SK-N-MC (cell line): ENCODE data around the gene PTDSS2.
"Not testable (repeated sequence)": the region's sequence is repeated elsewhere in the genome, so short reads cannot be mapped to it uniquely, and the experiment has no call there.

Experiments
- DNase-seq: peaks from one replicate; pipeline ENCODE4 v3.0.0-alpha.2; 2011; ENCODE audit warnings: low read depth, low spot score
- H3K27ac ChIP-seq: fragments of 200-600 bp; sonication (generic); 2 replicates; pipeline ENCODE4 v1.5.1; 2016; ENCODE audit warnings: mixed run types
- H3K36me3 ChIP-seq: fragments of 200-600 bp; sonication (generic); 2 replicates; pipeline ENCODE4 v1.6.1; 2017; ENCODE audit warnings: antibody characterized with exemption, low read length, mixed read lengths; ENCODE audit not compliant: insufficient read depth
- H3K4me3 ChIP-seq: fragments of 200-600 bp; sonication (generic); 2 replicates; pipeline ENCODE4 v1.5.1; 2016
- H3K9ac ChIP-seq: fragments of 200-600 bp; sonication (generic); 2 replicates; pipeline ENCODE4 v1.8.0; 2017; ENCODE audit warnings: mixed run types, mixed read lengths; ENCODE audit not compliant: insufficient read length
- H3K9me3 ChIP-seq: fragments of 200-600 bp; sonication (generic); 2 replicates; pipeline ENCODE4 v1.6.1; 2017; ENCODE audit warnings: low read depth, mild to moderate bottlenecking, antibody characterized with exemption, low read length, moderate library complexity, mixed read lengths
- EZH2 ChIP-seq: fragments of 200-600 bp; sonication (generic); IDR thresholded peaks from one replicate; pipeline ENCODE4 v1.6.1; 2017; ENCODE audit warnings: antibody characterized with exemption
- FOXP2 ChIP-seq: optimal IDR thresholded peaks from 2 replicates; pipeline ENCODE3; 2011; ENCODE audit warnings: mild to moderate bottlenecking, moderate library complexity; ENCODE audit not compliant: insufficient read depth; ENCODE audit errors: extremely low read length, control extremely low read depth
- POLR2AphosphoS5 ChIP-seq: IDR thresholded peaks from 2 replicates; pipeline ENCODE4 v1.6.1; 2012; ENCODE audit warnings: mild to moderate bottlenecking, low read depth, low read length, borderline replicate concordance

PTDSS2 gene

GRCh38 chr11:459511-460220, 9.6 kb downstream of the PTDSS2 start:
- no peak overlapping the region for H3K9ac ChIP-seq
- no peak for TF ChIP-seq POLR2AphosphoS5
- no peak for TF ChIP-seq EZH2
- H3K9me3 ChIP-seq: no peaks in the 10 kb centered on the region
- H3K36me3 ChIP-seq: no peaks in the 10 kb centered on the region; the same call in 1 of the 2 replicates
- no peak overlapping the region for H3K4me3 ChIP-seq
- DNase-seq: no peak
- H3K27ac ChIP-seq: no peak overlapping the region

DNA sequence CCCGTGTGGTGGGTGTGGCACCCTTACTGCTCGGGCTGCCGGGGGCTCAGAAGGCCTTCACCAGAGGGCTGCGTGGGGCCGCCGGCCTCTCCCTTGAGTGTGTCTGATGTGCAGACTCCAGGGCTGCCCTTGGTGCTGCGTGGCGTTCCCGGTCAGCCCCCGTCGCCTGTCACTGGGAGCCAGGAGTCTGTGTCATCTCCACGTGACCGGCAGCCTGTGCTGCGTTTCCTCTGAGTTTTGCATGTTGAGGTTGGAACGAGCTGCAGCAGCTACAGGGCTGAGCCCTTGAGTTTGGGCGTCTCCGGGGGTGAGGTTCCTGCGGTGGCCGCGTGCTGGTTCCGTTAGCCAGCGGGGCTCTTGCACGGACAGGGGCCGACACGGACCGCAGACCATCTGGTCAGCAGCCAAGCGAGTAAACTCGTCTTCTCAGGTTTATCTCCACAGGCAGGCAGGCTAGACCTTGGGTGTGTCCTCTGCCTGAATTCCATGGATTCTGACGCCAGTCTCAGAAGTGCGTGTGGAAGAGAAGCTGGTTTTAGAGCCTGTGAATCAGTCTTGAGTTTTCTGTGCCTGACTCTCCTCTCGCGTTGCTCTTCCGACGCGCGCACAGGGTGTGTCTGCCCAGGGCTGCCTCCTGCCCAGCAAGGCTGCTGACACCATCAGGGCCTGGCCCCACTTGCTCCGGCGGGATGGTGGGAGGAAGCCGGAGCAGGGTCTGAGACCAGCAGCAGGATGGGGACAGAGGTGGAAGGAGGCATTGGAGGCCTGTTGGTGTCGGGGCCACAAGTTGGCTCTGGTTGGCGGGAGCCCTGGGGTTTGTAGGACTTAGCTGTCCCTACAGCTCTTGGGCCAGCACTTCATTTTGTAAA, 10.5 kb downstream of the PTDSS2 start:
- H3K9me3 ChIP-seq: no peaks in the 10 kb centered on the region
- DNase-seq: no peak
- peaks cover 3% of the 10 kb centered on the region; the same call in 1 of the 2 replicates for H3K36me3 ChIP-seq
- no peak overlapping the region for H3K27ac ChIP-seq
- no peak overlapping the region for H3K9ac ChIP-seq
- H3K4me3 ChIP-seq: no peak overlapping the region
- TF ChIP-seq FOXP2 (no peak), EZH2 (no peak), POLR2AphosphoS5 (no peak)

GRCh38 chr11:461626-462025, 11.5 kb downstream of the PTDSS2 start:
- Histone ChIP-seq H3K36me3 (peaks cover 3% of the 10 kb centered on the region; the same call in 1 of the 2 replicates), H3K9me3 (no peaks in the 10 kb centered on the region), H3K9ac (no peak overlapping the region), H3K27ac (no peak overlapping the region), H3K4me3 (no peak overlapping the region)
- no peak for TF ChIP-seq EZH2
- DNase-seq: no peak

DNA sequence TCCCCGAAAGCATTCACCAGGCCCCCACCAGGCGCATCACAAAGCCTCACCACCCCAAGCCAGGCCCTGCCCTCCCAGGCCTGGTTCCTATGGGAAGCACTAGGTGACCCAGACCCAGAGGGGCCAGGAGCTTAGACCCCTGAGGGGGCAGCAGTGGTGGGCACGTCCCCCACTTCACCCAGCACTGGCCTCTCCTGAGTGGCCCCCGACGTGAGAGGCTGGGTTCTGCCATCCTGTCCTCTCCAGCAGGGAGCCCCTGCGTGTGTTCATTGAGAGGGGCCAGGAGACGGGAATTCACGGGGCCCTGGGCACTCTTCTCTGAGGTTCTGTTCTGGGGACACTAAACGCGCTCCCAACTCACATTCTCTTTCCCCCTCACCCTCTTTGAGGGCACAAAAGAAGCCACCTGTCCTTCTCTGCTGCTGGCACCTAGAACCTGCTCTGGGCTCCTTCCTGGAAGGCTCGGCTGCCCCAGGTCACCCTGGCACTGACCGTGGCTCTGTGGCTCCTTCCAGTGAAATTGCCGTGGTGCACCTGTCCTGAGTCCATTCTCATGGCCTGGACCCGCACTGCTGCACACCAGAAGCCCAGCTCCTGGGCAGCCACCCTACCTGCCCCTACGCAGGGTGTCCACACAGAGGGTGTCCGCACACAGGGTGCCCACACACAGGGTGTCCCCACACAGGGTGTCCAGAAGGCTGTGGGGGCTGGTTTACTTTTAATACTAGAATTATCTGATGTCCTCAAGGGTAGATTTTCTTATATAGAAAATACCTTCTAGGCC, 12.2 kb downstream of the PTDSS2 start:
- Histone ChIP-seq H3K4me3 (no peak overlapping the region), H3K9ac (no peak overlapping the region), H3K36me3 (peaks cover 3% of the 10 kb centered on the region; the same call in 1 of the 2 replicates), H3K9me3 (no peaks in the 10 kb centered on the region), H3K27ac (no peak overlapping the region)
- DNase-seq: no peak
- TF ChIP-seq FOXP2: no peak
- no peak for TF ChIP-seq EZH2
- TF ChIP-seq POLR2AphosphoS5: no peak

- DNase-seq: no peak
- H3K36me3 ChIP-seq: peaks cover 3% of the 10 kb centered on the region; the same call in 1 of the 2 replicates
- TF ChIP-seq EZH2 (no peak), POLR2AphosphoS5 (no peak), FOXP2 (no peak)
- no peaks in the 10 kb centered on the region for H3K9me3 ChIP-seq
- H3K27ac ChIP-seq: no peak overlapping the region
- no peak overlapping the region for H3K4me3 ChIP-seq
- no peak overlapping the region for H3K9ac ChIP-seq
These were observed 14.2 kb downstream of the PTDSS2 start for GRCh38 chr11:464316-464715.

- Histone ChIP-seq H3K9ac (no peak overlapping the region), H3K36me3 (peaks cover 3% of the 10 kb centered on the region; the same call in 1 of the 2 replicates), H3K4me3 (no peak overlapping the region), H3K9me3 (no peaks in the 10 kb centered on the region), H3K27ac (0 out of 2 replicates have a peak overlapping the region, but pooled peaks have one; percentile 31)
- TF ChIP-seq EZH2 (no peak), FOXP2 (no peak), POLR2AphosphoS5 (no peak)
- DNase-seq: no peak
These were observed 15.9 kb downstream of the PTDSS2 start for GRCh38 chr11:465896-466530.

GRCh38 chr11:468036-468435, 18.0 kb downstream of the PTDSS2 start:
- no peak for DNase-seq
- Histone ChIP-seq H3K9me3 (no peaks in the 10 kb centered on the region), H3K4me3 (no peak overlapping the region), H3K9ac (no peak overlapping the region), H3K36me3 (peaks cover 3% of the 10 kb centered on the region; the same call in 1 of the 2 replicates), H3K27ac (peak overlapping the region; percentile 76)
- TF ChIP-seq FOXP2 (no peak), POLR2AphosphoS5 (no peak)

DNA sequence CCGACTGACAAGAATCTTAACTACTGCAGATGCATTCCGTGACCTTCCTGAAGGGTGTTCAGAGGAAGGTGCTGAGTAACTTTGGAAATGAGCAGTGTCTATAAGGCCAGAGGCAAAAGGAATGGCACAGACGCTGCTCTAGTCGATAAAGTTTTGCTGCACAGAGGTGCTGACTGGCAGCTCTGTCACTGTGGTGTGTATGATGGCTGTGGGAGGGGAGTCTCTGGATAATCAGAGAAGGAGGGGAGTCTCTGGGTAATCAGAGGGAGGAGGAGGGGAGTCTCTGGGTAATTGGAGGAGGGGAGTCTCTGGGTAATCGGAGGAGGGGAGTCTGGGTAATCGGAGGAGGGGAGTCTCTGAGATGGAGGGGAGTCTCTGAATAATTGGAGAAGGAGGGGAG, 18.4 kb downstream of the PTDSS2 start:
- peak overlapping the region; percentile 30; the same call in 1 of the 2 replicates for H3K4me3 ChIP-seq
- no peak overlapping the region for H3K9ac ChIP-seq
- H3K9me3 ChIP-seq: no peaks in the 10 kb centered on the region
- no peak for DNase-seq
- no peak for TF ChIP-seq FOXP2
- H3K36me3 ChIP-seq: peaks cover 3% of the 10 kb centered on the region; the same call in 1 of the 2 replicates
- H3K27ac ChIP-seq: peak overlapping the region; percentile 76

DNA sequence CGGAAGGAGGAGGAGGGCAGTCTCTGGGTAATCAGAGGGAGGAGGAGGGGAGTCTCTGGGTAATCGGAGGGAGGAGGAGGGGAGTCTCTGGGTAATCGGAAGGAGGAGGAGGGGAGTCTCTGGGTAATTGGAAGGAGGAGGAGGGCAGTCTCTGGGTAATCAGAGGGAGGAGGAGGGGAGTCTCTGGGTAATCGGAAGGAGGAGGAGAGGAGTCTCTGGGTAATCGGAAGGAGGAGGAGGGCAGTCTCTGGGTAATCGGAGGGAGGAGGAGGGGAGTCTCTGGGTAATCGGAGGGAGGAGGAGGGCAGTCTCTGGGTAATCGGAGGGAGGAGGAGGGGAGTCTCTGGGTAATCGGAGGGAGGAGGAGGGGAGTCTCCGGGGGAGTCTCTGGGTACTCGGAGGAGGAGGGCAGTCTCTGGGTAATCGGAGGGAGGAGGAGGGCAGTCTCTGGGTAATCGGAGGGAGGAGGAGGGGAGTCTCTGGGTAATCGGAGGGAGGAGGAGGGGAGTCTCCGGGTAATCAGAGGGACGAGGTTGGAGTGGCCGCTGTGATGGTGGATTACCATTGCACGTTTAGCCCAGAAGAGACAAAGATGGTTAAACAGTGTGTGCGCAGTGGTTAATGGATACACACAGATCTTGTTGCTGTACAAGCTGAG, 19.1 kb downstream of the PTDSS2 start:
- DNase-seq, H3K36me3 ChIP-seq, H3K9me3 ChIP-seq: not testable (repeated sequence)
- H3K4me3 ChIP-seq: peak overlapping the region; percentile 30
- peak overlapping the region; percentile 80 for H3K27ac ChIP-seq
- H3K9ac ChIP-seq: peak overlapping the region; percentile 54
